Ovary (tissue), 9 donors: ENCODE results near the gene CAMP. TPM values are rescaled to one million over a fixed set of nuclear protein-coding genes. Genes with fewer than 3 reads are reported as not detected.

Experiments used
- DNase-seq, 5 donors: peaks; one replicate each; pipeline ENCODE4 v3.0.0-alpha.2; 2019 to 2020
- H3K27ac ChIP-seq, 2 donors: fragments of 200-600 bp; one replicate each; pipeline versions ENCODE4 v1.5.1 to v1.8.0; 2019 to 2022
- H3K27me3 ChIP-seq: fragments of 200-600 bp; one replicate; pipeline ENCODE4 v1.8.0; 2022
- H3K36me3 ChIP-seq: fragments of 200-600 bp; sonication (generic); one replicate; pipeline ENCODE4 v1.5.1; 2019
- H3K4me1 ChIP-seq: one replicate; pipeline ENCODE4 v1.8.1; 2013; ENCODE audit warnings: mild to moderate bottlenecking, moderate library complexity; ENCODE audit not compliant: insufficient read depth
- H3K4me3 ChIP-seq: fragments of 200-600 bp; sonication (generic); one replicate; pipeline ENCODE4 v1.5.1; 2017
- H3K9me3 ChIP-seq, 2 donors: fragments of 200-600 bp in 1 of 2; sonication (generic) in 1 of 2; one replicate each; pipeline versions ENCODE4 v1.5.1 to v1.8.1; 2013 to 2019; ENCODE audit warnings: mild to moderate bottlenecking in 1 of 2, moderate library complexity in 1 of 2
- EP300 ChIP-seq: sonication (generic); formaldehyde crosslinking; IDR thresholded peaks from one replicate; pipeline ENCODE4 v1.6.1; 2017; ENCODE audit warnings: antibody characterized with exemption
- POLR2A ChIP-seq: fragments of 450-650 bp; IDR thresholded peaks from one replicate; pipeline ENCODE4 v1.6.1; 2017; ENCODE audit warnings: antibody characterized with exemption, mild to moderate bottlenecking, moderate library complexity
- WGBS, 3 donors: extraction: QIAGEN DNeasy Blood & Tissue Kit in 1 of 3; methylation state at CpG; one replicate each; pipeline versions ENCODE4 v1.1.5 to v1.1.7; 2013 to 2017; 5-methylcytosine and 5-hydroxymethylcytosine counted together
- intact Hi-C, 4 donors: fragments of 100-400 bp; cut with DNase I; formaldehyde crosslinking; loops; one replicate each; pipeline versions ENCODE4 v1.11.0 to v1.15.1; 2022 to 2023
- polyA plus RNA-seq, 2 donors: library from polyadenylated mRNA; stranded (reverse); fragments of 200-250 nt in 1 of 2; fragments of 350-450 nt in 1 of 2; fragmentation: Illumina TruSeq in 1 of 2; extraction: RNeasy Lipid Tissue Mini Kit (QIAGEN cat#74804) in 1 of 2; gene quantifications; one replicate each; pipeline ENCODE4 v1.2.3, GENCODE V29; 2013 to 2014
- total RNA-seq, 7 donors: library from RNA; depleted of rRNA in 2 of 7; stranded (reverse); fragments of >200 nt in 2 of 7; fragmentation: NEBNext Ultra II Directional in 3 of 7; extraction: Animal tissue kit (Norgen Biotek cat#: 25700) in 3 of 7; gene quantifications; one replicate each; pipeline versions ENCODE4 v1.1.0 to v1.2.4, GENCODE V29; 2016 to 2023
- TF ChIP-seq, protein P1 (sequence below), 3 donors: fragments of 450-650 bp in 2 of 3; fragments of 200-600 bp in 1 of 3; IDR thresholded peaks; one replicate each; pipeline versions ENCODE4 v1.5.1 to v1.8.0; 2016 to 2022; ENCODE audit warnings: antibody characterized with exemption in 3 of 3, mild to moderate bottlenecking in 1 of 3
- donor health status: DM: no; HTN: no; CAD: no; lungs with moderate emphysema.
- donor health status: DM: no; HTN: no; CAD: no.
- donor health status: Bipolar disorder and iron deficiency.
- donor health status: DM: yes; HTN: yes; CAD: no.
- donor health status: DM: no; HTN: no; CAD: no.
- donor health status: DM: yes; HTN: yes; CAD: no.

Gene CAMP
- total and polyA plus RNA-seq, 9 donors = 0.12 to 1.1 TPM; not detected in 7

DNA sequence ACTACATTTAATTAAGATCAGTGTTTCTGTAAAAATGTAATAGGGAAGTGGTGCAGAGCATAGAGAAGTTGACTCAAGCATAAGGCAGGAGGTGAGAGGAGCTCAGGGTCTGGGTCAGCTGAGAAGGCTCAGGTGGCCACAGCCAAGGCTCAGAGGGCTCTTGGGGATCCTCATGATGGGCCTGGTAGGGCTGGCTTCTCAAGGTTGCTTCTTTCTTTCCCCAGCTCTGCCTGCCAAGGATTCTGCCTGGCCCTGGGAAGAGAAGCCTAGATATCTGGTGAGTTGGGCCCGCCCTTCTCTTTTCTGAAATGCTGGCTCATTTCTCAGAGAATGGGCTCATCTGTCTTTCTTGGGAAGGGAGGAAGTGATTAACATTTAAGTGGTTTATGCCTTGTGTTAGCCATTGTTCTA is 24.1 kb downstream of the CAMP start:
- no peak overlapping the region for H3K27ac ChIP-seq
- intact Hi-C loops = no loop called here

DNA sequence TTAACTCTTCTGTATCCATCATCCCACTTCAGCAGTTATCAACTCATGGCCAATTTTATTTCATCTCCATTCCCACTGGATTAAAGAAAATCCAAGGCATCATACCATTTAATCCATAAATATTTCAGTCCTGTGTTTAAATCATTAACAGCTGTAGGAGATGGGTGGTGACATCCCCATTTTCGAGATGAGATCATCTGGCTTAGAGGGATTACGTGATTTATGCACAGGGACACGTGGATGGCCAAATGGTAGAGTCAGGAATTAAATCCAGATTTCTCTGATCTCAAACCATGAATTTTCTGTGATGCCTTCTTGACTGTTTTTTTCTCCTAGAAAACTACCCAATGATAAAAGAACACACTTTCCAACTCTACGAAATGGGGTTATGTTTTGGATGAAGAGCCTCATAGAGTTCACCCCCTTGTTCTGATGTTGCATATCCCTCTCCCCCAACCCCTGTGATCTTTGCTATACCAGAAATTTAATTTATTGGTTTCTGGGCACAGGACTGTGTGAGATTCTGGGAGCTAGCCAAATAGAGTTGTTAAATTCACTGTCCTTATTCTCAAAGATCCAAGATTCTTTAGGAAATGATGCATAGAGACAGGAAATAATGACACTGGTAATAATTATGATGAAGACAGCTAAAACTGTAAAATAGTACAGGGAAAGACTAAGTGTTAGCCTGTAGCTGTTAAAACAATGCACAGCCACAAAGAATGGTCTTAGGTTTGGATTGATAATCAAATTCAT is 25.0 kb downstream of the CAMP start:
- intact Hi-C loops = no loop called here
- 79 to 88% (median 88%) methylated on average over 4 of the region's 4 CpGs for WGBS, 3 donors

More for the DNA sequence above, 24.1 kb downstream of the CAMP start:
- H3K9me3 ChIP-seq = no peaks in the 10 kb centered on the region
- peak in 1 of 5 donors; percentile 28 for DNase-seq
- no peaks in the 10 kb centered on the region for H3K36me3 ChIP-seq
- no peaks in the 10 kb centered on the region for H3K27me3 ChIP-seq
- H3K4me3 ChIP-seq = no peak overlapping the region
- TF ChIP-seq EP300 (no peak), POLR2A (no peak)
- TF ChIP-seq, protein P1, sequence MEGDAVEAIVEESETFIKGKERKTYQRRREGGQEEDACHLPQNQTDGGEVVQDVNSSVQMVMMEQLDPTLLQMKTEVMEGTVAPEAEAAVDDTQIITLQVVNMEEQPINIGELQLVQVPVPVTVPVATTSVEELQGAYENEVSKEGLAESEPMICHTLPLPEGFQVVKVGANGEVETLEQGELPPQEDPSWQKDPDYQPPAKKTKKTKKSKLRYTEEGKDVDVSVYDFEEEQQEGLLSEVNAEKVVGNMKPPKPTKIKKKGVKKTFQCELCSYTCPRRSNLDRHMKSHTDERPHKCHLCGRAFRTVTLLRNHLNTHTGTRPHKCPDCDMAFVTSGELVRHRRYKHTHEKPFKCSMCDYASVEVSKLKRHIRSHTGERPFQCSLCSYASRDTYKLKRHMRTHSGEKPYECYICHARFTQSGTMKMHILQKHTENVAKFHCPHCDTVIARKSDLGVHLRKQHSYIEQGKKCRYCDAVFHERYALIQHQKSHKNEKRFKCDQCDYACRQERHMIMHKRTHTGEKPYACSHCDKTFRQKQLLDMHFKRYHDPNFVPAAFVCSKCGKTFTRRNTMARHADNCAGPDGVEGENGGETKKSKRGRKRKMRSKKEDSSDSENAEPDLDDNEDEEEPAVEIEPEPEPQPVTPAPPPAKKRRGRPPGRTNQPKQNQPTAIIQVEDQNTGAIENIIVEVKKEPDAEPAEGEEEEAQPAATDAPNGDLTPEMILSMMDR (IDR thresholded peaks at IDR 0.05) = no peak
- WGBS, 3 donors = 72 to 78% (median 78%) methylated on average over 1 of the region's 1 CpG
- no peaks in the 10 kb centered on the region for H3K4me1 ChIP-seq

DNA sequence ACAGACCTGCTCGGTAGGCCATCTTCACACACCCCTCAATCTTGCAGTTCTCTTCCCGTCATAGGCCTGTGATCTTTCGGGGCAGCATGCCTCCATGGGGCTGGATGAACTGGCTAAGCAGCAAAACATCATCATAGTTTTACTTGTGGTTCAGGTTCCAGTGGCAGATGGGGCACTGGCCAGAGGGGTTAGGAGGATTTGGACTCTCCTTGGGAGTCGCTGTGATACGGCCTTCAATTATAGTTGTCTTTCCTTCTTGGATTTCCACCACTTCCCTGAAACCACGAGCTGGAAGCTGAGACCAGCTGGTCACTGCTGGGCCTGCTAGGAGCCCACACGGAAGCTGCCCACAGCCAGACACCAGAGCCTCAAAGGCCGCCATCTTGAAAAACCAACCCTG is 33.3 kb downstream of the CAMP start:
- intact Hi-C loops = no loop called here
- 92 to 93% (median 93%) methylated on average over 8 of the region's 8 CpGs for WGBS, 3 donors
- Histone ChIP-seq H3K27ac (no peak overlapping the region), H3K9me3 (no peaks in the 10 kb centered on the region), H3K36me3 (no peaks in the 10 kb centered on the region), H3K27me3 (no peaks in the 10 kb centered on the region), H3K4me3 (no peak overlapping the region), H3K4me1 (no peaks in the 10 kb centered on the region)
- no peak for DNase-seq
- TF ChIP-seq EP300 (no peak), POLR2A (no peak)
- TF ChIP-seq, protein P1 (IDR thresholded peaks at IDR 0.05) = no peak

More for the DNA sequence above, 25.0 kb downstream of the CAMP start:
- Histone ChIP-seq H3K4me3 (no peak overlapping the region), H3K27ac (no peak overlapping the region), H3K36me3 (no peaks in the 10 kb centered on the region), H3K4me1 (no peaks in the 10 kb centered on the region), H3K9me3 (no peaks in the 10 kb centered on the region), H3K27me3 (no peaks in the 10 kb centered on the region)
- TF ChIP-seq, protein P1 (IDR thresholded peaks at IDR 0.05) = no peak
- TF ChIP-seq EP300 (no peak), POLR2A (no peak)
- no peak for DNase-seq

DNA sequence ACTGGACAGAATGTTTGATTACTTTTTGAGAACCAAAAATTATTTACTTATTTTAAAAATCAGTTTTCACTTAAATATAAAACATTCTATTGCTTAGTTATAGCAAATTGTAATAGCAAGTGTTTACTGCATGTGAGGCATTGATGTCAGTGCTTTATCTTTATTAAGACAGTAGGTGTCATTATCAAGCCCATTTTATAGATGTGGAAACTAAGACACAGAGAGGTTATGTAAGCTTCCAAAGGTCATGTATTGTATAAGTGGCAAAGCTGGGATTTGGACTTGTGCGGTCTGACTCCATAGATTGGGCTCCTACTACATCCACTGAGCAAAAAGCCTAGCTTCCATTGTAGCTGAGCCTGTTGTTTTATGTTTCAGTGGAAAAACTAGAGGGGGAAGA is 35.2 kb downstream of the CAMP start:
- Histone ChIP-seq H3K9me3 (no peaks in the 10 kb centered on the region), H3K36me3 (no peaks in the 10 kb centered on the region), H3K4me3 (no peak overlapping the region), H3K4me1 (no peaks in the 10 kb centered on the region), H3K27ac (no peak overlapping the region), H3K27me3 (no peaks in the 10 kb centered on the region)
- no peak for DNase-seq
- intact Hi-C loops = no loop called here
- 94 to 100% (median 95%) methylated on average over 1 of the region's 1 CpG for WGBS, 3 donors
- TF ChIP-seq EP300 = no peak
- TF ChIP-seq, protein P1 (IDR thresholded peaks at IDR 0.05) = no peak
- TF ChIP-seq POLR2A = no peak
